H9 (cell line): Measurements from ENCODE around the gene HLA-DQB1. TPM values are rescaled to one million over a fixed set of nuclear protein-coding genes. Genes with fewer than 3 reads are reported as not detected.
A peak's percentile ranks its signal among the peaks of the same experiment; 100 is the strongest.

ENCODE experiments used
- DNase-seq: peaks from one replicate; pipeline ENCODE4 v3.0.0-alpha.2; 2017
- H2AFZ ChIP-seq: one replicate; pipeline ENCODE4 v1.6.1; 2013; ENCODE audit warnings: mild to moderate bottlenecking, low read length, control low read depth, moderate library complexity
- H2AK5ac ChIP-seq: 2 replicates; pipeline ENCODE4 v1.6.1; 2013; ENCODE audit warnings: low read length, control low read depth, mixed read lengths; ENCODE audit not compliant: insufficient read length
- H2BK120ac ChIP-seq: one replicate; pipeline ENCODE4 v1.6.1; 2013; ENCODE audit warnings: low read depth, mild to moderate bottlenecking, low read length, control low read depth, inconsistent platforms; ENCODE audit not compliant: poor library complexity, severe bottlenecking
- H2BK12ac ChIP-seq: 2 replicates; pipeline ENCODE4 v1.6.1; 2013; ENCODE audit warnings: low read length, control low read depth, mixed read lengths, low read depth; ENCODE audit not compliant: insufficient read length
- H2BK15ac ChIP-seq: 2 replicates; pipeline ENCODE4 v1.6.1; 2013; ENCODE audit warnings: low read depth, low read length, control low read depth
- H2BK20ac ChIP-seq: one replicate; pipeline ENCODE4 v1.6.1; 2013; ENCODE audit warnings: low read depth, mild to moderate bottlenecking, low read length, control low read depth, inconsistent platforms; ENCODE audit not compliant: poor library complexity, severe bottlenecking
- H2BK5ac ChIP-seq: 2 replicates; pipeline ENCODE4 v1.6.1; 2013; ENCODE audit warnings: low read length, control low read depth, mixed read lengths; ENCODE audit not compliant: insufficient read length
- H3K14ac ChIP-seq: 2 replicates; pipeline ENCODE4 v1.6.1; 2013; ENCODE audit warnings: low read length, control low read depth; ENCODE audit not compliant: insufficient read depth
- H3K18ac ChIP-seq: 2 replicates; pipeline ENCODE4 v1.6.1; 2013; ENCODE audit warnings: low read depth, mild to moderate bottlenecking, mixed read lengths, low read length, control low read depth; ENCODE audit not compliant: insufficient read length
- H3K23ac ChIP-seq: 2 replicates; pipeline ENCODE4 v1.6.1; 2013; ENCODE audit warnings: low read length, control low read depth, mixed read lengths, low read depth; ENCODE audit not compliant: insufficient read length
- H3K23me2 ChIP-seq: 2 replicates; pipeline ENCODE4 v1.6.1; 2013; ENCODE audit warnings: low read depth, mild to moderate bottlenecking, mixed read lengths, low read length, control low read depth; ENCODE audit not compliant: insufficient read length, poor library complexity, severe bottlenecking
- H3K27ac ChIP-seq: 2 replicates; pipeline ENCODE4 v1.5.1; 2013; ENCODE audit warnings: low read length, control low read depth, mixed read lengths, low read depth; ENCODE audit not compliant: insufficient read length
- H3K27me3 ChIP-seq: 2 replicates; pipeline ENCODE4 v1.6.1; 2013; ENCODE audit warnings: low read length, control low read depth, inconsistent platforms; ENCODE audit not compliant: insufficient read depth
- H3K4ac ChIP-seq: 2 replicates; pipeline ENCODE4 v1.6.1; 2013; ENCODE audit warnings: low read depth, mild to moderate bottlenecking, control low read depth, inconsistent platforms, low read length, moderate library complexity
- H3K4me1 ChIP-seq: 2 replicates; pipeline ENCODE4 v1.6.1; 2013; ENCODE audit warnings: low read length, control low read depth, inconsistent platforms; ENCODE audit not compliant: insufficient read depth
- H3K4me2 ChIP-seq: 2 replicates; pipeline ENCODE4 v1.6.1; 2013; ENCODE audit warnings: low read length, control low read depth, mixed read lengths; ENCODE audit not compliant: insufficient read length, insufficient read depth
- H3K56ac ChIP-seq: 2 replicates; pipeline ENCODE4 v1.6.1; 2013; ENCODE audit warnings: low read depth, mild to moderate bottlenecking, mixed read lengths, low read length, control low read depth; ENCODE audit not compliant: insufficient read length
- H3K79me1 ChIP-seq: 2 replicates; pipeline ENCODE4 v1.6.1; 2013; ENCODE audit warnings: low read depth, mild to moderate bottlenecking, moderate library complexity, low read length, control low read depth, inconsistent platforms; ENCODE audit not compliant: insufficient read depth, poor library complexity, severe bottlenecking
- H3K79me2 ChIP-seq: 2 replicates; pipeline ENCODE4 v1.6.1; 2013; ENCODE audit warnings: low read length, control low read depth, inconsistent platforms; ENCODE audit not compliant: insufficient read depth
- H3K9ac ChIP-seq: 2 replicates; pipeline ENCODE4 v1.6.1; 2013; ENCODE audit warnings: low read length, control low read depth, mixed read lengths; ENCODE audit not compliant: insufficient read length; ENCODE audit errors: extremely low read depth
- H3K9me3 ChIP-seq: one replicate; pipeline ENCODE4 v1.6.1; 2013; ENCODE audit warnings: low read depth, low read length, inconsistent platforms; ENCODE audit not compliant: control insufficient read depth
- H3T11ph ChIP-seq: one replicate; pipeline ENCODE4 v1.6.1; 2013; ENCODE audit warnings: mild to moderate bottlenecking, low read length, control low read depth, inconsistent platforms
- H4K20me1 ChIP-seq: one replicate; pipeline ENCODE4 v1.6.1; 2013; ENCODE audit not compliant: control insufficient read depth, insufficient read length, insufficient read depth
- H4K5ac ChIP-seq: 2 replicates; pipeline ENCODE4 v1.6.1; 2013; ENCODE audit warnings: low read depth, mild to moderate bottlenecking, mixed read lengths, low read length, control low read depth; ENCODE audit not compliant: insufficient read length
- H4K8ac ChIP-seq: replicated peaks from 2 replicates; pipeline ENCODE4 v1.6.1; 2013; ENCODE audit warnings: low read length, control low read depth, mixed read lengths, low read depth; ENCODE audit not compliant: insufficient read length
- H4K91ac ChIP-seq: 2 replicates; pipeline ENCODE4 v1.6.1; 2013; ENCODE audit warnings: low read depth, mild to moderate bottlenecking, moderate library complexity, mixed read lengths, low read length, control low read depth; ENCODE audit not compliant: insufficient read length
- H3K27ac Mint-ChIP-seq, 3 experiments: 2 replicates in 2 of 3; 3 replicates in 1 of 3; pipeline ENCODE4 v1.8.0; 2020 to 2021; ENCODE audit warnings: mixed read lengths in 3 of 3, mild to moderate bottlenecking in 1 of 3, moderate library complexity in 1 of 3
- H3K27me3 Mint-ChIP-seq: 2 replicates; pipeline ENCODE4 v1.8.0; 2021; ENCODE audit warnings: low read depth, mild to moderate bottlenecking, moderate library complexity, mixed read lengths
- H3K36me3 Mint-ChIP-seq, 3 experiments: 2 replicates in 2 of 3; 3 replicates in 1 of 3; pipeline ENCODE4 v1.8.0; 2020 to 2021; ENCODE audit warnings: low read depth in 3 of 3, mixed read lengths in 3 of 3; ENCODE audit not compliant: insufficient read depth in 1 of 3
- H3K4me1 Mint-ChIP-seq, 2 experiments: 2 replicates each; pipeline ENCODE4 v1.8.0; 2020; ENCODE audit warnings: mixed read lengths in 2 of 2
- H3K4me3 Mint-ChIP-seq, 2 experiments: 2 replicates in 1 of 2; 3 replicates in 1 of 2; pipeline ENCODE4 v1.8.0; 2020 to 2021; ENCODE audit warnings: mild to moderate bottlenecking in 2 of 2, mixed read lengths in 2 of 2, moderate library complexity in 1 of 2
- H3K9me3 Mint-ChIP-seq, 2 experiments: 2 replicates in 1 of 2; 3 replicates in 1 of 2; pipeline ENCODE4 v1.8.0; 2020; ENCODE audit warnings: mild to moderate bottlenecking in 2 of 2, mixed read lengths in 2 of 2, moderate library complexity in 1 of 2
- WGBS: extraction: QIAGEN DNeasy Blood & Tissue Kit; methylation state at CpG from one replicate; pipeline ENCODE4 v1.1.7; 2013; ENCODE audit warnings: missing lambda C conversion rate, low lambda C conversion rate, mixed read lengths; ENCODE audit not compliant: insufficient read length; ENCODE audit errors: extremely low coverage; 5-methylcytosine and 5-hydroxymethylcytosine counted together
- total RNA-seq: library from RNA; stranded (reverse); gene quantifications from 2 replicates; pipeline ENCODE4 v1.2.1, GENCODE V29; 2021
- TF ChIP-seq, protein P1 (sequence below): fragments of 200-600 bp; sonication (generic); conservative IDR thresholded peaks from 3 replicates; pipeline ENCODE4 v1.8.0; 2021; ENCODE audit warnings: antibody characterized with exemption, mild to moderate bottlenecking

HLA-DQB1 gene
- total RNA-seq, 1 experiment from 2014 or later, result 41.0 TPM

- Histone ChIP-seq H2BK12ac (no peak overlapping the region), H2BK120ac (no peak overlapping the region), H3K23me2 (no peaks in the 10 kb centered on the region), H3K23ac (no peak overlapping the region), H3K4me1 (no peaks in the 10 kb centered on the region), H2BK20ac (no peak overlapping the region), H3K27ac (no peak overlapping the region), H3K4ac (no peak overlapping the region), H3K56ac (no peak overlapping the region), H3K79me1 (no peaks in the 10 kb centered on the region), H3T11ph (no peak overlapping the region), H4K5ac (no peak overlapping the region), H3K4me2 (no peak overlapping the region), H4K20me1 (no peaks in the 10 kb centered on the region), H3K9ac (no peak overlapping the region), H3K27me3 (no peaks in the 10 kb centered on the region), H2BK15ac (no peak overlapping the region), H3K79me2 (no peaks in the 10 kb centered on the region), H2AK5ac (no peak overlapping the region), H2AFZ (no peak overlapping the region), H4K8ac (no peak overlapping the region), H3K14ac (no peak overlapping the region), H2BK5ac (no peak overlapping the region), H3K18ac (no peak overlapping the region), H3K9me3 (no peaks in the 10 kb centered on the region), H4K91ac (no peak overlapping the region)
- 0 out of 5 replicates have a peak, but pooled peaks cover 0 to 3% of the 10 kb centered on the region in 2 experiments for H3K9me3 Mint-ChIP-seq
- no peak overlapping the region for H3K4me3 Mint-ChIP-seq
- no peaks in the 10 kb centered on the region for H3K36me3 Mint-ChIP-seq
- WGBS, result no CpG with 5 or more reads among the region's 3 CpGs
- peak; percentile 29 for DNase-seq
- H3K27ac Mint-ChIP-seq, result no peak overlapping the region; a peak in 2 of 7 replicates
- H3K27me3 Mint-ChIP-seq, result no peaks in the 10 kb centered on the region
- peaks cover 1 to 4% of the 10 kb centered on the region in 2 experiments for H3K4me1 Mint-ChIP-seq
- TF ChIP-seq, protein P1, sequence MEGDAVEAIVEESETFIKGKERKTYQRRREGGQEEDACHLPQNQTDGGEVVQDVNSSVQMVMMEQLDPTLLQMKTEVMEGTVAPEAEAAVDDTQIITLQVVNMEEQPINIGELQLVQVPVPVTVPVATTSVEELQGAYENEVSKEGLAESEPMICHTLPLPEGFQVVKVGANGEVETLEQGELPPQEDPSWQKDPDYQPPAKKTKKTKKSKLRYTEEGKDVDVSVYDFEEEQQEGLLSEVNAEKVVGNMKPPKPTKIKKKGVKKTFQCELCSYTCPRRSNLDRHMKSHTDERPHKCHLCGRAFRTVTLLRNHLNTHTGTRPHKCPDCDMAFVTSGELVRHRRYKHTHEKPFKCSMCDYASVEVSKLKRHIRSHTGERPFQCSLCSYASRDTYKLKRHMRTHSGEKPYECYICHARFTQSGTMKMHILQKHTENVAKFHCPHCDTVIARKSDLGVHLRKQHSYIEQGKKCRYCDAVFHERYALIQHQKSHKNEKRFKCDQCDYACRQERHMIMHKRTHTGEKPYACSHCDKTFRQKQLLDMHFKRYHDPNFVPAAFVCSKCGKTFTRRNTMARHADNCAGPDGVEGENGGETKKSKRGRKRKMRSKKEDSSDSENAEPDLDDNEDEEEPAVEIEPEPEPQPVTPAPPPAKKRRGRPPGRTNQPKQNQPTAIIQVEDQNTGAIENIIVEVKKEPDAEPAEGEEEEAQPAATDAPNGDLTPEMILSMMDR, result no peak
These were observed 38.6 kb downstream of the HLA-DQB1 start for GRCh38 chr6:32627831-32628230.
